SJSA1 (cell line): ENCODE data around the gene NR3C1. TPM values are rescaled to one million over a fixed set of nuclear protein-coding genes. Genes with fewer than 3 reads are reported as not detected.

ENCODE experiments used
- DNase-seq, 2 experiments: peaks; one replicate each; pipeline ENCODE4 v3.0.0-alpha.2; 2015 to 2020; ENCODE audit warnings: low spot score in 2 of 2, low read depth in 1 of 2
- H3K27ac ChIP-seq: fragments of 250-450 bp; sonication (Bioruptor Pico); 2 replicates; pipeline ENCODE4 v1.5.1; 2020; ENCODE audit warnings: mild to moderate bottlenecking, moderate library complexity
- H3K27me3 ChIP-seq: fragments of 250-450 bp; sonication (Bioruptor Pico); replicated peaks from 2 replicates; pipeline ENCODE4 v1.5.1; 2020; ENCODE audit warnings: mild to moderate bottlenecking, moderate library complexity
- H3K36me3 ChIP-seq: fragments of 250-450 bp; sonication (Bioruptor Pico); 2 replicates; pipeline ENCODE4 v1.5.1; 2020; ENCODE audit warnings: mild to moderate bottlenecking
- H3K4me1 ChIP-seq: fragments of 250-450 bp; sonication (Bioruptor Pico); replicated peaks from 2 replicates; pipeline ENCODE4 v1.6.1; 2021; ENCODE audit warnings: mild to moderate bottlenecking
- H3K4me3 ChIP-seq: fragments of 250-450 bp; sonication (Bioruptor Pico); 2 replicates; pipeline ENCODE4 v1.5.1; 2020; ENCODE audit warnings: mild to moderate bottlenecking
- H3K9me3 ChIP-seq: fragments of 250-450 bp; sonication (Bioruptor Pico); replicated peaks from 2 replicates; pipeline ENCODE4 v1.5.1; 2020; ENCODE audit warnings: mild to moderate bottlenecking
- total RNA-seq: library from RNA; depleted of rRNA; stranded (reverse); fragments of >200 nt; shearing (Covaris generic); gene quantifications from 2 replicates; pipeline ENCODE4 v1.2.3, GENCODE V29; 2014

The NR3C1 gene
- total RNA-seq, 1 experiment from 2014 or later, result 86.5 TPM

DNA sequence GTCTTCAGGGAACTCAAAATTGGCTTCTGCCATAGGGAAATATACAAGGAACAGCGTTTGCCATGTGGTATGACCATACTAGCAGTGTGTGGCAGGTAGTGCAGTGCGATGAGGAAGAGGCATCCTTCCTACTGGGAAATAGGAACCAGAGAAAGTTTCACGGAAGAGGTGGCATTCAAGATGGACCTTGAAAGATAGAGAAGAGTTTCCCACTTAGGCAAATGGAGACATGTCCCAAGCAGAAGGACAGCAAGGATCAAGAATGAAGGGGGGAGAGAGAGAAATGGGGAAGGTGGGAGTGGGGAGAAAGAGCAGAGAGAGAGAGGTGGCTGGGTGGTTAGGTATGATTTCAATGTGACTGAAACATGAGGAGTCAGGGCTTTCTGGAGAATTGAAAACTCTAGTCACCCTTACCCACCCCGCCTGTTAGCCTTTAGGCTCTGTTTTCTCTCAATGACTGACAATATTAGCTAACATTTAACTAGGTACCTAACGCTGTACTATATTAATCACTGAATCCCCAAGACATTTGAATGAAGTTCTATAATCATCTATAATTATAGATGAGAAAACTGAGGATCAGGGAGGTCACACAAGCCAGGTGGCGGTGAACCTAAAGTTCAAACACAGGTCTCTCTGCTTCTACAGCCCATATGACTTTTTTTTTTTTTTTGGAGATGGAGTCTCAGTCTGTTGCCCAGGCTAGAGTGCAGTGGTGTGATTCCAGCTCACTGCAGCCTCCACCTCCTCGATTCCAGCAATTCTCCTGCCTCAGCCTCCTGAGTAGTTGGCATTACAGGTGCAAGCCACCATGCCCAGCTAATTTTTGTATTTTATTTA, 171.3 kb downstream of the NR3C1 start:
- DNase-seq, result no peak
- H3K4me3 ChIP-seq, result no peak overlapping the region
- no peak overlapping the region for H3K27ac ChIP-seq
- H3K27me3 ChIP-seq, result no peaks in the 10 kb centered on the region
- H3K9me3 ChIP-seq, result no peaks in the 10 kb centered on the region
- no peaks in the 10 kb centered on the region for H3K36me3 ChIP-seq
- peaks cover 7% of the 10 kb centered on the region for H3K4me1 ChIP-seq

DNA sequence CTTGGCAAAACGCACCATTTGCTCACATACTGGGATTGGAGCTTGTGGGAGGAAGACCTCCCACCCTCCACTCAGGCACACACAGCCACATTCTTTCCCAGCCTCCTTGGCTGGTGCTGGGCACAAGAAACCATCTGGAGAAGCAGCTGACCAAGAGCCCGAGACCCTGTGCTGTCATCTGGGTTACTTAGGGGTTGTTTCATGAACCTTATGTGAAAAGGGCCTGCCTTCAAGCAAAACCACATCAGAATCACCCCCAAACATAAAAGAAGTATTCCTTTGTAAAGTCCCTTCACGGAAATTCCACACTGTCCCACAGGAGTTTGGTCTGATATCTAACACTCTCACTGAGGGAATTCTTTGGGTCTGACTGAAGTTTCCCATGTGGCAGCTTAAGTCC, 172.1 kb downstream of the NR3C1 start:
- Histone ChIP-seq H3K4me3 (no peak overlapping the region), H3K27ac (no peak overlapping the region), H3K9me3 (no peaks in the 10 kb centered on the region), H3K4me1 (peaks cover 7% of the 10 kb centered on the region), H3K27me3 (no peaks in the 10 kb centered on the region), H3K36me3 (no peaks in the 10 kb centered on the region)
- DNase-seq, result no peak

DNA sequence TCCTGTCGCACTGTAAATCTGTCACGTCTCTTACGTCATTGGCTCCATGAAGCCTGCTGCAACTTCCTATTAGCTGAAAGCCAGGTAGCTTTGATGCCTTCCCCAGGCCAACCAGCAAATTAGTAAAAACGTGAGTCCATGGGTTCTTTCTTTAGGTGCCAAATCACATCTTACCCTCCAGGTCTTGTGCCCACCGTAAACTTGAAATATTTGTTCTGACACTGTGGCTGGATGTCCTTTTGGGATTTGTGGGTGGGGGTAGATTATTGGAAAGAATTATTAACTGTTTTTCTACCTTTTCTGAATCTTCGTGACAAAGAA, 172.8 kb downstream of the NR3C1 start:
- DNase-seq, result no peak
- Histone ChIP-seq H3K4me1 (peaks cover 7% of the 10 kb centered on the region), H3K36me3 (no peaks in the 10 kb centered on the region), H3K27me3 (no peaks in the 10 kb centered on the region), H3K9me3 (no peaks in the 10 kb centered on the region), H3K4me3 (no peak overlapping the region), H3K27ac (no peak overlapping the region)

DNA sequence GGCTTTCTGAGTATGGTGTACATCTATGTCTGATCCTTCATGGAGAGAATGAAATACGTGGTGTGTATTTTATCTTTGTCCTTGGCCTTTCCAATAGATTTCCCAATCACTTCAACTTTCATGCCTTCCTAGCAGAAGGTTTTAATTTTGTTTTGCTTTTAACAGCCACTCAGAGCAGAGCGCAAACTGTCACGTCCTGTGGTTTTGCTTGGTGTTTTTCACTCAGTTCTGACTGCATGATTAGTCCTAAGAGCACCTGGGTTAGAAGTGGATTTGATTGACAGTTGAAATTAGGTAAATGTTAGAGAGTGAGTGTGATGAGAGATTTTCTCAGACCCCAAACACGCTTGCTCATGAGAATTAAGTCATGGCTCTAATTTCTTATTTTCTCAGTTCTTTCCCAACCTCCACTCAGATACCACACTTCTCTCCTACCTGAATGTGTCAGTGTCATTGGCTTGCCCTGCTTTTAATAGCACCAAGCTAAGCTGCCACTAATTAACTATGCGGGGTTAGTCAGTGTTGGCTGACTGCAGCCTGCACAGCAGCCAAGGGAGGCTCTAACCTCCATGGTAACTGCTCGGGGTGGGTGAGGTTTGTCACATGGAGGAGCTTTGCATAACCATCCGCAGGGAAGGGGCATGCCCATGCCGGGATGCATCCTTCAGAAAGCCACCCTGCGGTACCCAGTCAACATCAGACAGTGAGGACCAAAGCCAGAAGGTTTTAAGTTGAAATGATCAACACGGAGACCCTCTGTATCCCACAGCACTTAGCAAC, 173.4 kb downstream of the NR3C1 start:
- H3K4me3 ChIP-seq, result no peak overlapping the region
- H3K27ac ChIP-seq, result no peak overlapping the region
- no peaks in the 10 kb centered on the region for H3K9me3 ChIP-seq
- peaks cover 7% of the 10 kb centered on the region for H3K4me1 ChIP-seq
- no peaks in the 10 kb centered on the region for H3K36me3 ChIP-seq
- DNase-seq, result no peak
- no peaks in the 10 kb centered on the region for H3K27me3 ChIP-seq

DNA sequence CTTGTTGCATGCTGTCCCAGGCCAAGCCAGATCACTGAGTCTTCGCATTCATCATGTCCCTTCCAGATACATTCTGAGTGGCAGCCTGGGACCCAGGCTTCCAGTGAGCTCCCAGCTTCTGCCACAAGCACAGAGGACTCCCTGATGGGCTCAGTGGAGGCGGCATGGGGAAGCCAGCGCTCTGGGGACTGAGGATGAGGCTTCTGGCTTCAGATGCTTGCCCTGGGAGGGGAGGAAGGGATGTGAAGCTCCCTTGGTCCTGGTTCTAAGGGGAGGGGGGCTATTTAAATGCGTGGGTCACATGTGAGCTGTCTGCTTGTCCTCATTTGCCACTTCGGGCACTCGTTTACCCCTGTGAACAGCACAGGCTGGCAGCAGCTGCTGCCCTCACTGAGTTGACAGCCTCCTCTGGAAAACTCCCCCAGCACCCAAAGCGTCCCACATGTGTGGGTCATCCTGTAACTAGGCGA, 174.0 kb downstream of the NR3C1 start:
- Histone ChIP-seq H3K9me3 (no peaks in the 10 kb centered on the region), H3K4me1 (peaks cover 7% of the 10 kb centered on the region), H3K4me3 (no peak overlapping the region), H3K27ac (no peak overlapping the region), H3K27me3 (no peaks in the 10 kb centered on the region), H3K36me3 (no peaks in the 10 kb centered on the region)
- DNase-seq, result no peak

DNA sequence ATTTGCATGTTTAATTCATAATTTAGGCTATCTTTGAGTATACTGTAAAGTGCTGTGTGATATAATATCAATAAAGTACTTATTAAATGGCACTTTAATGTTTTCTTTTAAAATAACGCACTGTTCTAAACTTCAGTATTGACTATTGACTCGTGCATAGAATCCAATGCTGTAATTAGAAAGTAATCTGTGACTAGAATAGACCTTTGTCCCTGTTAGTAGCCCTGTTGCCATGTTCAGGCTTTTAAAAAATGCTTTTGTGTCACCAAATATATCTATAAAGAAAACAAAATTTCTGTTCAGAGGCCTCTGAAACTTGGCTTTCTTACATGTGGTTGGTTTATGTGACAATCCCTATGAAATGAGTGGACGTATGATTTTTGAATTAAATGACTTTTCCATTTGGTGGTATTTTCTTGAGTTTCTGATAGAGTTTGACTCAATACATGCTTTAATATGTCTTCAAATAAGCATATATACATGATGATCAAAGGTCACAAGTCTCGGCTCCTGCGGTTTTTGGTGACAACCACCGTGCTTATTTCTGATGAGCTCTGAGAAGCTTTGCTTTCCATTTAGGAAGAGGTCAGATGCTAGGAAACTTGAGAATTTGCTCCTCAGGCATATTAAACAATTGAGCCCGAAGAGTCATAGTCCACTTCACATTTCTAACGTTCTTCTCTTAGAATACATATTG, 174.7 kb downstream of the NR3C1 start:
- H3K36me3 ChIP-seq, result no peaks in the 10 kb centered on the region
- no peak overlapping the region for H3K4me3 ChIP-seq
- H3K9me3 ChIP-seq, result no peaks in the 10 kb centered on the region
- peaks cover 7% of the 10 kb centered on the region for H3K4me1 ChIP-seq
- no peak for DNase-seq
- no peak overlapping the region for H3K27ac ChIP-seq
- no peaks in the 10 kb centered on the region for H3K27me3 ChIP-seq
